Left ventricle myocardium superior (tissue), 1 donor: Measurements from ENCODE around the gene SPRED2. TPM values are rescaled to one million over a fixed set of nuclear protein-coding genes. Genes with fewer than 3 reads are reported as not detected.

Experiments
- ATAC-seq: fragments of 200-7000 bp; cut with Tn5 transposase; one replicate; pipeline ENCODE4 v1.9.1; 2020; ENCODE audit warnings: mild to moderate bottlenecking, moderate library complexity
- DNase-seq: peaks from one replicate; pipeline ENCODE4 v3.0.0-alpha.2; 2020
- intact Hi-C: fragments of 100-400 bp; cut with micrococcal nuclease; formaldehyde crosslinking; loops from one replicate; pipeline ENCODE4 v1.11.0; 2022
- total RNA-seq: library from RNA; stranded (reverse); fragmentation: NEBNext Ultra II Directional; extraction: Animal tissue kit (Norgen Biotek cat#: 25700); gene quantifications from one replicate; pipeline ENCODE4 v1.2.1, GENCODE V29; 2021
- donor health status: DM: no; HTN: yes; CAD: no; lungs with severe emphysema.

The SPRED2 gene
- total RNA-seq, 1 donor from 2014 or later: 12.8 TPM

- ATAC-seq (no peak), DNase-seq (no peak)
- intact Hi-C loops: no loop called here
These were observed 38.5 kb downstream of the SPRED2 start for GRCh38 chr2:65393743-65394422.

GRCh38 chr2:65393046-65393445, 39.4 kb downstream of the SPRED2 start:
- intact Hi-C loops: no loop called here
- ATAC-seq: no peak
- no peak for DNase-seq

GRCh38 chr2:65392609-65393008, 39.8 kb downstream of the SPRED2 start:
- ATAC-seq: no peak
- DNase-seq: no peak
- intact Hi-C loops: no loop called here

DNA sequence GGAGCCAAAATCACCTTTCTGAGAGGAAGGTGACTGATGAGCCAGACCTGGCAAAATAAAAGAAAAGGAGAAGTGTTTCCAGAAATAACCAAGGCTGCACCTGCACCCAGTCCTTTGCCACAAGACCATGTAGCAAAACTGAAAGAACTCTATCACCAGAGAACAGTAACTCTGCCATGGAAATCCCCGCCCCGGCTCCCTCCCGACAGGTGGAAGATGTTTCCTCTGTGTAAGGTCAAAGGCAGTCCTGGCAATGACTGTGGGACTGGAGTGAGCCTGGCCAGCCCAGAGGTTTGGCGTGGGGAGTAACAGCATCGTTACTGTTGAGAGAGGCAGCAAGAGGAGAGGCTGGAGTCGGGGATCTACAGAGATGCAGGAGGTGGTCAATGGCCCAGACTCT, 42.3 kb downstream of the SPRED2 start:
- DNase-seq (peak; percentile 27), ATAC-seq (peak; percentile 25)
- intact Hi-C loops: no loop called here

DNA sequence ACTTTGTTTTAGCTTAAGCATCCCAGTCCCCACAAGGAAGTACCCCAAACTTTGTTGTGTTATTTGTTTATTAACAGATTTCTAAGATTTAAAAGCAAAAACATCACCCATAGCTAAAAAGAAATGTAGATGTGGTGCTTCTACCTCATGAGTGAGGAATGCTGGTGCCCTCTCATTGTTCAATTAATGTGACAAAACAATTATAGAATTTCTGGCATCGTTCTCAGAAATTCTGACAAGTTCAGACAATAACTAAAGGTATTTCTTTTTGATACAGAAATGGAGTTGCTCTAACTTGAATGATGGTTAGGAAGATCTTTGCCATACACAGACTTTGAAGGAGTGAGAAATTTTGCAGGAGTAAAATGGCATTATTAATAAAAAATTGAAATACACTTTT, 42.9 kb downstream of the SPRED2 start:
- ATAC-seq: no peak
- intact Hi-C loops: no loop called here
- no peak for DNase-seq

- ATAC-seq (no peak), DNase-seq (no peak)
- intact Hi-C loops: no loop called here
These were observed 43.6 kb downstream of the SPRED2 start for GRCh38 chr2:65388596-65389390.

- intact Hi-C loops: no loop called here
- ATAC-seq (no peak), DNase-seq (no peak)
These were observed 44.3 kb downstream of the SPRED2 start for GRCh38 chr2:65388051-65388531.

GRCh38 chr2:65386989-65387388, 45.4 kb downstream of the SPRED2 start:
- no peak for DNase-seq
- intact Hi-C loops: no loop called here
- no peak for ATAC-seq

DNA sequence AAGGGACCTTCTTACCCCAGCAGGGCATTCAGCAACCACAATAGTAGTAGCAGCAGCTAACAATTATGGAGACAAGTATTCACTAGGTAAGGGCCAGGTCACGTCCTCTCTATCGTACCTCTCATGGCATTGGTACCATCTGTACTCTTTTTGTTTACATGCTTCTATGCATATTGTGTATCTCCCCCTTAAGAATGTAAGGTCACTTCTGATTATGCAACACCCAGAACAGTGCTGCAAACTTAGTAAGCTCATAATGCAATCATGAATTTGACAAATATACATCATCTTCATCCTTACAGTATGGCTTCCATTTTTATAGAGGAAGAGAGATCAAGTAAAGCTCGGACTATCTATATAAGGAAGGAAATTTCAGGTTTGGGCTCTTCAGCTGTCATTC, 46.1 kb downstream of the SPRED2 start:
- DNase-seq (no peak), ATAC-seq (no peak)
- intact Hi-C loops: no loop called here

GRCh38 chr2:65383541-65384488, 48.6 kb downstream of the SPRED2 start:
- DNase-seq: peak; percentile 33
- intact Hi-C loops: no loop called here
- ATAC-seq: peak; percentile 43

DNA sequence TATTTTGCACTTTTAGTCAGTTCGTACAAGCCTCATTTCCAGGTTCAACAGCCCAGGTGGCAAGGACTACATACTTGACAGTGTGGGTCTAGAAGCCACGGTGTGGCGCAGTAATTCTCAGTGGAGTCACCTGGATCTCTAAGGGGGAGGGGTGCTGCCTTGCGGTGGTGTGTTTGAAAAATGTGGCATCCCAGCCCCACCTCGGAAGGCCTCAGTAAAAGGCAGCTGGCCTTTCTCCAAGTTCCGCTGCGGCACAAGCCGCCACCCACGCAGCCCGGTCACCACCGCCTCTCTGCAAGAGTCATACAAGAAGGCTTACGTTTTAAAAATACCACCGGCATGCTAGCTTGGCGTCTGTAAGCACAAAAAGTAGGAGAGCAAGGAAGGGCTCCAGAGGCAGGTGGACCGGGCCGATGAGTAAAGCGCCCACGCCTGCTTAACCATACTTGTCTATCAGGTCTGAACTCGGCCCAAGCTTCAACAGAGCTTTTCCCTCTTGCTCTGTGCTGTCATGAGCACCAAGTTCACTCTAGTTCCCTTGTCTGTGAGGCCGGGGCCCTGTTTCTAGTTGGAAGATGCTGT, 49.5 kb downstream of the SPRED2 start:
- intact Hi-C loops: no loop called here
- peak; percentile 84 for DNase-seq
- ATAC-seq: peak; percentile 81

DNA sequence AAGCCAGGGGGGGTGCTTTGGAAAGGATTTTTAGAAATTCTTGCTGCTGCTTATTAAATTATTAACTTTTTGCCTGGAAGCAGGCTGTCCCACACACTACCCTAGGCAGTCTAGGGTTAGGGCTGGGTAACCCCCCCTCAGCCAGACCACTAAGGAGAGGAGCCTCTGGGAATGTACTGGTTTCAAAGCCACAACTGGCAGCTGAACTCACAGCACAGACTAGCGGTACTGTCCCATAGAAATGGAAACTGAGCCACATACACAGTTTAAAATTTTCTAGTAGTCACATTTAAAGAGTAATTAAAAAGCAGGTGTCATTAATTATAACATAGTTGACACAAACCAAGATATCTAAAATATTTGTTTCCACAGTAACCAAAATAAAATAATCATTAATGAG, 50.1 kb downstream of the SPRED2 start:
- no peak for DNase-seq
- ATAC-seq: peak; percentile 23
- intact Hi-C loops: no loop called here

GRCh38 chr2:65381607-65382051, 50.8 kb downstream of the SPRED2 start:
- intact Hi-C loops: no loop called here
- ATAC-seq (no peak), DNase-seq (no peak)

DNA sequence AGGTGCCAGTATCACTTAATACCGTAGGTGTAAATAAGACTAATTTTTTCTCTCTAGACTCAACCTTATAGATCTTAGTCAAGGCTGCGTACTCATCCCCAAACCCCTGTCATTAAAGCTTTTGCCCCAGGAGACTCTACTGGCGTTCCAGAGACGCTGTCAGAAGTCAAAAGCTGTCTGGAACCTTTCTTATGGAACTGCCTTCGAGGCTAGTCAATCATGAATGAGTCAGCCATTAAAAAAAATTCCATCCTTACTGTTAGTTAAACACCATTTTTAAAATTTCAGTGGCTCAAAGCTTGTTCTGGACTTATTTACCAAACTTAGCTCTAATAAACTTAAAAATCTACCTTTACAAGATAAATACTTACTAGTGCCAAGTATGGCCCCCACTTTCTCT, 52.1 kb downstream of the SPRED2 start:
- intact Hi-C loops: no loop called here
- DNase-seq (no peak), ATAC-seq (no peak)

DNA sequence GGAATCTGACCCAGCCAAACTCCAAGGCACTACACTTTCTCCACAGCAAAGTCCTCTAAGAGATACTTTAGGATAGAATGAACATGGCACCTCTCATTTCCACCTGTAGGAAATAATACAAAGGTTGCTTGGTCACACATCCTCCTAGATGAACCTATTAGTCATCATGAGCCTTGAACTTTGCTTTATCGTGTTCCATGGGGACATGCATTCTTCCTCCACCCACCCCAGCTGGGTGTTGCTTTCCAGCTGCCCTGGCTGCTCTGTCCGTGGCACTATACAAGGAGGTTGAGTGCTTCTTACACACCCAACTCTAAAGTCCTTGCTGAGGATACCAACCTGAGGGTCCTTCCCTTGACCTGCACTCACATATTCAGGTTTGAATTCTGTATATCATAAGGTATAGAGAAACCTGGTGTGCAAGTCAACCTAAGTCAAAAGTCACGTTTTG, 52.7 kb downstream of the SPRED2 start:
- intact Hi-C loops: no loop called here
- DNase-seq (no peak), ATAC-seq (no peak)

GRCh38 chr2:65379223-65379622, 53.2 kb downstream of the SPRED2 start:
- DNase-seq (no peak), ATAC-seq (no peak)
- intact Hi-C loops: no loop called here

GRCh38 chr2:65378290-65378689, 54.1 kb downstream of the SPRED2 start:
- DNase-seq (no peak), ATAC-seq (no peak)
- intact Hi-C loops: no loop called here

- DNase-seq: no peak
- ATAC-seq: peak; percentile 47
- intact Hi-C loops: no loop called here
These were observed 54.7 kb downstream of the SPRED2 start for GRCh38 chr2:65377556-65378192.

DNA sequence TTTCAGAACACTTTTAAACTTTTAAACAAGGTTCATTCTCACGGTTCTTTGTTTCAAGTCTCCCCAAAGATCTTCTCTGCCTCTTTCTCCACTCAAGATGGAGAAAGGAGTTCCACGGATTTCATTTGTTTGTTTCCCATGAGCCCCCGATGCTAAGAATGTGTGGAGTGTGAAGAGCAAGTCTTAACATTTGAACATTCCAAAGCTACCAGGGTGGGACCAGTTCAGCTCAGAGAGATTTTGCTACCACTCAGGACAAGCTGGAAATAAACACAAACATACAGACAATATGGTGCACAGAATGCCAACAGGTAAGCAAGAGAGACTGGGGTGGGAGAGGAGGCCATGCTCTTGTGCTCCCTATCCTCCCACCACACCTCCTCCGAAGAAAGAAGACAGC, 56.7 kb downstream of the SPRED2 start:
- DNase-seq (no peak), ATAC-seq (no peak)
- intact Hi-C loops: no loop called here
